Subcutaneous abdominal adipose tissue (tissue), 5 donors: ENCODE measurements around the gene TPM3.
"Not testable (repeated sequence)": the region's sequence is repeated elsewhere in the genome, so short reads cannot be mapped to it uniquely, and the experiment has no call there.

Source experiments
- H3K27ac ChIP-seq: one replicate; pipeline ENCODE4 v1.7.0; 2013; ENCODE audit warnings: low read depth, mild to moderate bottlenecking, inconsistent platforms, low read length, moderate library complexity
- H3K27me3 ChIP-seq, 5 donors: one replicate each; pipeline ENCODE4 v1.7.0; 2013; ENCODE audit warnings: low read length in 5 of 5, inconsistent platforms in 1 of 5; ENCODE audit not compliant: control insufficient read depth in 5 of 5, insufficient read depth in 4 of 5
- H3K36me3 ChIP-seq, 5 donors: one replicate each; pipeline ENCODE4 v1.7.0; 2013; ENCODE audit warnings: low read length in 5 of 5; ENCODE audit not compliant: control insufficient read depth in 5 of 5, insufficient read depth in 5 of 5
- H3K4me1 ChIP-seq, 5 donors: one replicate each; pipeline ENCODE4 v1.7.0; 2013; ENCODE audit warnings: low read length in 5 of 5, mild to moderate bottlenecking in 3 of 5, moderate library complexity in 1 of 5; ENCODE audit not compliant: control insufficient read depth in 5 of 5, insufficient read depth in 5 of 5
- H3K4me3 ChIP-seq, 5 donors: one replicate each; pipeline ENCODE4 v1.7.0; 2013; ENCODE audit warnings: low read length in 5 of 5, low read depth in 1 of 5
- H3K9ac ChIP-seq, 5 donors: one replicate each; pipeline ENCODE4 v1.7.0; 2013; ENCODE audit warnings: low read length in 5 of 5, mild to moderate bottlenecking in 4 of 5, moderate library complexity in 3 of 5
- H3K9me3 ChIP-seq, 5 donors: one replicate each; pipeline ENCODE4 v1.7.0; 2013; ENCODE audit warnings: low read length in 5 of 5; ENCODE audit not compliant: control insufficient read depth in 5 of 5
- donor health status: healthy.
- donor health status: healthy.
- donor health status: healthy.
- donor health status: healthy.
- donor health status: healthy.

The TPM3 gene

GRCh38 chr1:154157520-154158306, 34.2 kb downstream of the TPM3 start:
- Histone ChIP-seq H3K27ac (no peak overlapping the region), H3K9me3 (peaks cover 0 to 3% (median 0%) of the 10 kb centered on the region in 5 donors), H3K9ac (no peak overlapping the region), H3K4me3 (no peak overlapping the region), H3K36me3 (peaks cover 32 to 75% (median 44%) of the 10 kb centered on the region in 5 donors), H3K27me3 (no peaks in the 10 kb centered on the region), H3K4me1 (peaks cover 0 to 20% (median 10%) of the 10 kb centered on the region in 5 donors)

GRCh38 chr1:154155251-154155650, 36.6 kb downstream of the TPM3 start:
- H3K4me1 ChIP-seq = peaks cover 0 to 22% (median 10%) of the 10 kb centered on the region in 5 donors
- H3K27ac ChIP-seq = peak overlapping the region; percentile 30
- no peaks in the 10 kb centered on the region for H3K27me3 ChIP-seq
- H3K9ac ChIP-seq = no peak overlapping the region
- H3K9me3 ChIP-seq = peaks cover 0 to 3% (median 0%) of the 10 kb centered on the region in 5 donors
- H3K36me3 ChIP-seq = peaks cover 19 to 54% (median 29%) of the 10 kb centered on the region in 5 donors
- no peak overlapping the region for H3K4me3 ChIP-seq

- H3K9ac ChIP-seq = peak within 1 kb of the TSS in 1 of 5 donors; percentile 35
- peak within 1 kb of the TSS; percentile 30 for H3K27ac ChIP-seq
- no peaks in the 10 kb centered on the region for H3K27me3 ChIP-seq
- peaks cover 0 to 3% (median 0%) of the 10 kb centered on the region in 5 donors for H3K9me3 ChIP-seq
- peaks cover 13 to 49% (median 24%) of the 10 kb centered on the region in 5 donors for H3K36me3 ChIP-seq
- H3K4me1 ChIP-seq = peaks cover 0 to 22% (median 10%) of the 10 kb centered on the region in 5 donors
- no peak within 1 kb of the TSS for H3K4me3 ChIP-seq
Measured at GRCh38 chr1:154154534-154155191, 37.2 kb downstream of the TPM3 start, which contains the start of gene NUP210L. Gene NUP210L (minus strand): TSS chr1:154155073.

- no peak overlapping the region for H3K9ac ChIP-seq
- no peaks in the 10 kb centered on the region for H3K27me3 ChIP-seq
- no peaks in the 10 kb centered on the region for H3K9me3 ChIP-seq
- no peak overlapping the region for H3K27ac ChIP-seq
- peaks cover 0 to 20% (median 6%) of the 10 kb centered on the region in 5 donors for H3K4me1 ChIP-seq
- H3K4me3 ChIP-seq = no peak overlapping the region
- peaks cover 7 to 43% (median 18%) of the 10 kb centered on the region in 5 donors for H3K36me3 ChIP-seq
Measured at GRCh38 chr1:154154053-154154452, 37.8 kb downstream of the TPM3 start.

GRCh38 chr1:154151311-154151710, 40.6 kb downstream of the TPM3 start:
- Histone ChIP-seq H3K9ac (no peak overlapping the region), H3K27ac (no peak overlapping the region), H3K4me3 (no peak overlapping the region), H3K4me1 (peaks cover 0 to 17% (median 0%) of the 10 kb centered on the region in 5 donors), H3K9me3 (no peaks in the 10 kb centered on the region), H3K36me3 (peaks cover 0 to 16% (median 2%) of the 10 kb centered on the region in 5 donors), H3K27me3 (no peaks in the 10 kb centered on the region)

GRCh38 chr1:154148807-154149206, 43.1 kb downstream of the TPM3 start:
- Histone ChIP-seq H3K4me3 (no peak overlapping the region), H3K9ac (no peak overlapping the region), H3K9me3 (no peaks in the 10 kb centered on the region), H3K27me3 (no peaks in the 10 kb centered on the region), H3K27ac (no peak overlapping the region), H3K4me1 (peaks cover 0 to 3% (median 0%) of the 10 kb centered on the region in 5 donors), H3K36me3 (no peaks in the 10 kb centered on the region)

- not testable (repeated sequence) for H3K27me3 ChIP-seq, H3K27ac ChIP-seq, H3K4me3 ChIP-seq, H3K9ac ChIP-seq, H3K4me1 ChIP-seq, H3K9me3 ChIP-seq, H3K36me3 ChIP-seq
Measured at GRCh38 chr1:154147505-154147904, 44.4 kb downstream of the TPM3 start.

GRCh38 chr1:154145986-154146385, 45.9 kb downstream of the TPM3 start:
- Histone ChIP-seq H3K36me3 (no peaks in the 10 kb centered on the region), H3K27ac (no peak overlapping the region), H3K9me3 (no peaks in the 10 kb centered on the region), H3K27me3 (no peaks in the 10 kb centered on the region), H3K9ac (no peak overlapping the region), H3K4me3 (no peak overlapping the region), H3K4me1 (no peaks in the 10 kb centered on the region)

- H3K4me1 ChIP-seq = no peaks in the 10 kb centered on the region
- no peaks in the 10 kb centered on the region for H3K27me3 ChIP-seq
- no peak overlapping the region for H3K9ac ChIP-seq
- no peak overlapping the region for H3K4me3 ChIP-seq
- no peaks in the 10 kb centered on the region for H3K9me3 ChIP-seq
- no peaks in the 10 kb centered on the region for H3K36me3 ChIP-seq
- no peak overlapping the region for H3K27ac ChIP-seq
Measured at GRCh38 chr1:154142358-154142757, 49.5 kb downstream of the TPM3 start.

- H3K27ac ChIP-seq = no peak overlapping the region
- H3K9ac ChIP-seq = no peak overlapping the region
- H3K4me3 ChIP-seq = no peak overlapping the region
- no peaks in the 10 kb centered on the region for H3K27me3 ChIP-seq
- no peaks in the 10 kb centered on the region for H3K36me3 ChIP-seq
- H3K9me3 ChIP-seq = no peaks in the 10 kb centered on the region
- no peaks in the 10 kb centered on the region for H3K4me1 ChIP-seq
Measured at GRCh38 chr1:154141240-154141639, 50.7 kb downstream of the TPM3 start.
